GM18520 (cell line): ENCODE data around the gene TIGAR.

Experiments used
- ATAC-seq: cut with Tn5 transposase; IDR thresholded peaks from one replicate; pipeline ENCODE4 v1.9.1; 2021; ENCODE audit not compliant: unreplicated experiment

The TIGAR gene

GRCh38 chr12:4320853-4321701 lies at the start of gene TIGAR:
TIGAR (plus strand) TSS chr12:4321213; CDS start chr12:4321272, 59 bp downstream.
- peak; percentile 94 for ATAC-seq

DNA sequence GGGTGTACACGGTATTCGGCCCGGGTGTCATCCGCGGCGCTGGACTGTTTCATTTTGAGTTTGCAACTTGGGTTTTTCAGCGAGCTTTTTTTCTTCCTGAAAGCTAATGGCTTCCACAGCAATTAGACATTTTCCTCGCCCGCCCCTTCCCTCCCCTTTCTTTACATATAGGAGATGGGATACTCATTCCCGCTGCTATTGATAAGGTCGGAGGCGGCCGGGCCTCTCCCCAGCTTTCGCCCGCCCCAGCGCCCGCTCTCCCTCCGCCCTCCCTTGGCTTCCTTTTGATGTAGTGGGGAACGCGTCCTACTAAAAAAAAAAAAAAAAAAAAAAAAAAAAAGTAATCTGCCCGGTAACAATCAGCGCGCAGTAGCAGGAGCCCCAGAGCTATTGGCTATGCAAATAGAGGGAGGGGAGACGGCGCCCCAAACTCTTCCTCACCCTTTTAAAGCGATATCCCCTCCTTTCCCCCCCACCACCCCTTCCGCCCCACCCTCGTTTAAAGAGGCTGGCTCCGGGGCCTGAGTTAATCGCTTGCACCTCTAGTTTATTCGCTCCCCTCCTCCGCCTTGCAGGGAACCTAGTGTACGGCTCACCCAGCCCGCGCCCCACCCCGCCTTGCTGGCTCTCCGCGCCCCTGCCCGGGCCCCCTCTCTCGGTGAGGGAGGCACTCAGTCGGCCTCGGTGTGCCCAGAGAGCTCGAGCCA lies 49.1 kb upstream of the TIGAR start:
- ATAC-seq: peak; percentile 35

DNA sequence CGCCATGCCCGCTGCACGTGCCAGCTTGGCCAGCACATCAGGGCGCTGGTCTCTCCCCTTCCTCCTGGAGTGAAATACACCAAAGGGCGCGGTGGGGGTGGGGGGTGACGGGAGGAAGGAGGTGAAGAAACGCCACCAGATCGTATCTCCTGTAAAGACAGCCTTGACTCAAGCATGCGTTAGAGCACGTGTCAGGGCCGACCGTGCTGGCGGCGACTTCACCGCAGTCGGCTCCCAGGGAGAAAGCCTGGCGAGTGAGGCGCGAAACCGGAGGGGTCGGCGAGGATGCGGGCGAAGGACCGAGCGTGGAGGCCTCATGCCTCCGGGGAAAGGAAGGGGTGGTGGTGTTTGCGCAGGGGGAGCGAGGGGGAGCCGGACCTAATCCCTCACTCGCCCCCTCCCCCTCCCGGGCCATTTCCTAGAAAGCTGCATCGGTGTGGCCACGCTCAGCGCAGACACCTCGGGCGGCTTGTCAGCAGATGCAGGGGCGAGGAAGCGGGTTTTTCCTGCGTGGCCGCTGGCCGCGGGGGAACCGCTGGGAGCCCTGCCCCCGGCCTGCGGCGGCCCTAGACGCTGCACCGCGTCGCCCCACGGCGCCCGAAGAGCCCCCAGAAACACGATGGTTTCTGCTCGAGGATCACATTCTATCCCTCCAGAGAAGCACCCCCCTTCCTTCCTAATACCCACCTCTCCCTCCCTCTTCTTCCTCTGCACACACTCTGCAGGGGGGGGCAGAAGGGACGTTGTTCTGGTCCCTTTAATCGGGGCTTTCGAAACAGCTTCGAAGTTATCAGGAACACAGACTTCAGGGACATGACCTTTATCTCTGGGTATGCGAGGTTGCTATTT lies 48.4 kb upstream of the TIGAR start:
- ATAC-seq: no peak

DNA sequence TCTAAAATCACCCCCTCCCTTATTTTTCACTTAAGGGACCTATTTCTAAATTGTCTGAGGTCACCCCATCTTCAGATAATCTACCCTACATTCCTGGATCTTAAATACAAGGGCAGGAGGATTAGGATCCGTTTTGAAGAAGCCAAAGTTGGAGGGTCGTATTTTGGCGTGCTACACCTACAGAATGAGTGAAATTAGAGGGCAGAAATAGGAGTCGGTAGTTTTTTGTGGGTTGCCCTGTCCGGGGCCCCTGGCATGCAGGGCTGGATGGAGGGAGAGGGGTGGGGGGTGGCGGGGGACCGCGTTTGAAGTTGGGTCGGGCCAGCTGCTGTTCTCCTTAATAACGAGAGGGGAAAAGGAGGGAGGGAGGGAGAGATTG lies 47.8 kb upstream of the TIGAR start:
- ATAC-seq: no peak

- no peak for ATAC-seq
These were observed 47.2 kb upstream of the TIGAR start, which contains the start of gene CCND2 for GRCh38 chr12:4273652-4274395. CCND2 (plus strand) TSS chr12:4273762; CDS start chr12:4274041, 279 bp downstream.

DNA sequence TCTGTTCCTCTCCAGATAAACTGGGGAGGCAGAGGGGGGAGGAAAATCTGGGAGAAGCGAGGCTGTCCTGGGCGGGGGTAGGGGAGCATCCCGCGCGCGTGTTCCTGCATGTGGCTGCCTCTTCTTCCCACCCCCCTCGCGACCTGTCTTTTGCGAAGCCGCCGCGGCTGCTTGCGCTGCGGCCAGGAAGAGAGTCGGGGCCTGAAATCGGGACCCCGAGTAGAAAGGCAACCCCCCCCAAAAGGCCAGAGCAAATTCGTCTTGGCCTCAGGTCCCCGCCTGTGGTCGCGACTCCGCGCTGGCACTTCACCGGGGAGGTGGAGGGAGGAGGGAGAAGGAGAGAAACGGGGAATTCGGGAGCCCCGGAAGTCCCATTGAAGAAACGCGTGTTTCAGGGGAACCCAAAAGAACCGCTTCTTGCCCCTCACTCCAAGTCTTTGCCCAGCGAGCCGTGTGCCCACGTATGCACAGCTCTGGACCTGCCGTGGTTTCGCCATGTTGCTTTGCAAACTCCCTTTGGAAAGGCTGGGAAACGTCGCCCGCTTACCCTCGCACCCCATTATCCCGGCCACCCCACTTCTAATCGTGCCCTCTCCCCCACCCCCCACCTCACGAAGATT lies 46.5 kb upstream of the TIGAR start:
- no peak for ATAC-seq

- ATAC-seq: no peak
These were observed 45.8 kb upstream of the TIGAR start for GRCh38 chr12:4275016-4275869.

DNA sequence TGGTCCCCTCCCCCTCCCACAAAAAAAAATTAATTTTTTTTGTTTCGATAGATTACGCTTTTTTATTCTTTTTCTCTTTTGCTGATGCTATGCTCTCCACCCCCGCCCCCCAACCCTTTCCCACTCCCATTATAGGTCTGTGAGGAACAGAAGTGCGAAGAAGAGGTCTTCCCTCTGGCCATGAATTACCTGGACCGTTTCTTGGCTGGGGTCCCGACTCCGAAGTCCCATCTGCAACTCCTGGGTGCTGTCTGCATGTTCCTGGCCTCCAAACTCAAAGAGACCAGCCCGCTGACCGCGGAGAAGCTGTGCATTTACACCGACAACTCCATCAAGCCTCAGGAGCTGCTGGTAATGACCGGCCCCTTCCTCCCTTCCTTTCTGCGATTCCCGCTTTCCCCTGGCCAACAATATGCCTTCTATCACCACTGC lies 45.1 kb upstream of the TIGAR start:
- no peak for ATAC-seq

- ATAC-seq: peak; percentile 29
These were observed 44.3 kb upstream of the TIGAR start for GRCh38 chr12:4276524-4277204.

DNA sequence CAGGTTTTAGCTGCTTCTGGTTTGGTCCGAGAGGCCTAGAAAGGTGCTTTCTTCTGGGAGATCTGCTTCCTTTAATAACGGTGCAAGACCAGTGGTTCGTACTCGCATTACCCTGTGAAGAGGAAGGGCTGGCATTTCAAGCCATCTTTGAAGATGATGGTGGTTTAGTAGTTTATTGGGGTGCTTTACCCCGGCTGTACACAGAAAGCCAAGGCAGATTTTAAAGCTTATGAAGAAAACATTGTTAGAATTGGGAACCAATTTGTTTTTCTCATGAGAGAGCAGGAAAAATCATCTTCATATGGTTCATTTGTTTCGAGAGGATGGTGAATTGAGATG lies 43.8 kb upstream of the TIGAR start:
- ATAC-seq: no peak

- no peak for ATAC-seq
These were observed 43.2 kb upstream of the TIGAR start for GRCh38 chr12:4277857-4278256.

DNA sequence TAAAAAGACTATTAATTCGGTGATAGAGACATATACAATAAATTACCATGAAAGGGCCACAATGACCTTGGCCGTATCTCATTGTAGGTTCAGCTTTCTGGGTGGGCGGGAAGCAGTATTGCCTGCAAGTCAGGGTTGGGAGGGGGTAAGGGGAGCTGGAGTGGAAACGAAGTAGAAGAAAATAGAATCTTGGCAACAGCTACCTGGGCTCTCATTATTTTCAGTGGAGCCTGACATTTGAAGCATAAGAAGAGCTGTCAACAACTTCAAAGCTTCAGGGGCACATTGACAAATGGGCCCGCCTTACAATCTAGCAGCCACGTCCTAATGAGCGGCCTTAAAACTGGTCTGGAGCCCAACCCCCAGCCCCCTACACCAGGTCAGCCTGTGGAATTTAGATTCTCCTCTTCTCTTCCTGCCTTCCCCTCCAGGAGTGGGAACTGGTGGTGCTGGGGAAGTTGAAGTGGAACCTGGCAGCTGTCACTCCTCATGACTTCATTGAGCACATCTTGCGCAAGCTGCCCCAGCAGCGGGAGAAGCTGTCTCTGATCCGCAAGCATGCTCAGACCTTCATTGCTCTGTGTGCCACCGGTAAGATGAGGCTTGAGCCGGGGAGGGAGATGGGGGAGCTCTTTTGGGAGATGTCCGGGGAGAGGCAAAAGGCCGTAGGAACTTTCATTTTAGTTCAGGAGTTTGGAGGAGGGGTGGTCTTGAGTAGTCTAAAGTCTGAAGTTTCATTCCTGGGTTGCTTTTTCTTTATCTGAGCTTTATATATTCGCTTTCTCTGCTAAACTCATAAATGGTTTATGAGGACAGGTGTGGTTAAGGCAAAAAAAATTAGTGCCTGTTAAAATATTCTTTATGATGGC lies 42.5 kb upstream of the TIGAR start:
- no peak for ATAC-seq

GRCh38 chr12:4279198-4279690 lies 41.8 kb upstream of the TIGAR start:
- ATAC-seq: no peak

DNA sequence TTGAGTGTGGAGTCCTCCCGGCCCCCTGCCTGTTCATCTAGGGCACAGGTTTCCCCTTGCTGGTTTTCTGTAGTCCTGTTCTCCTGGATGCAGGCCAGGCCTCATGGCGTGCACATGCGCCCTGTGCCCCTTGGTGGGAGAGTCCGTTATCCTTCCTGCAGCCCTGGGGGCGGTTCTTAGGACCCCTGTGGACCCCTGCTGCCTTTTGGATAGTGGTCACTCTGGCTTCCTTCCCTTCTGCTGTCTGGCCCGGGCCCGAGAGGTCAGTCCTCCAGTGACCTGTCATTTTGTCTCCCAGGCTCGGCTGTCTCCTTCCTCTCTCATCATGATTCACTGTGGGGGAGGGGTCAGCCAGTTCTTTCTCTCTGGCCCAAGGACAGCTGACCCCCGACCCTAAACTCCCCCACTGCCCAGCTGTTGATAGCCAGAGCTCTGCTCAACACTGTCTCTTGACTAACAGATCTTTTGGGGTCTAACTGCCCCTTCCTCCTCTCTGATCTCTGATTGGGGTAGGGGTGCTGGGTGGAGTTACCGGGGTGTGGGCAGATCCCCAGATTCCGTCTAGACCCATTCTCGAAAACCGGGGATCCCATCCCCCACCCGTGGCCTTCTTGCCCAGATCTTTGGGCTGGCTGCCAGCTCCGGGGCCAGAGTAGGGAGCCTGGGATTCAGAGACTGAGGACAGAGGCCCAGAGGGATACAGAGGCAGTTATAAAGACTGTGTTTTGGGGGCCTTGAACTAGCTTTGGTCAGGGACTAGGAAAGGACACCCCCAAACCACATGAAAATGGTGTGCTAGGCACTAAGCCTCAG lies 40.5 kb upstream of the TIGAR start:
- no peak for ATAC-seq

DNA sequence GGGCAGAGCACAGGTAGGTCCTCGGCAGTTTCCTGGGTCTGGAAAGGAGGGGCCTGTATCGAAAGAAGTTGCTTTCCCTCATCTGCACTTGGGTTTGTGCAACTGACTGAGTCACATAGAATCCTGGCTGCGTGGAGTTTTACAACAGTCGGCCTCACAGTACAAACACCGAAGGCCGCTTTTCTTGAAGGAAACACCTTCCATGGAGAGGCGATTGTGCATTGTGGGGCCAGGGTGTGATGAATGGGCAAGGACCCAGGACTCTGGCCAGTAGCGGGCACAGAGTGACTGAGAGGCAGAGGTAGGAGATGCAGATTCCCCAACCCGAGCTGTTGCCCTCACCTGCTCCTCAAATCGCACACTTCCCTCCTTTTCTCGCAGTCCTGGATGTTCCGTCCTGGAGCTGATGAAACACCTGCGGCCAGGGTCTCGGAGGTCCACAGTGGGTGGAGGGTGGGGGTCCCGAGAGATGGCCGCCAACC lies 39.8 kb upstream of the TIGAR start:
- no peak for ATAC-seq

DNA sequence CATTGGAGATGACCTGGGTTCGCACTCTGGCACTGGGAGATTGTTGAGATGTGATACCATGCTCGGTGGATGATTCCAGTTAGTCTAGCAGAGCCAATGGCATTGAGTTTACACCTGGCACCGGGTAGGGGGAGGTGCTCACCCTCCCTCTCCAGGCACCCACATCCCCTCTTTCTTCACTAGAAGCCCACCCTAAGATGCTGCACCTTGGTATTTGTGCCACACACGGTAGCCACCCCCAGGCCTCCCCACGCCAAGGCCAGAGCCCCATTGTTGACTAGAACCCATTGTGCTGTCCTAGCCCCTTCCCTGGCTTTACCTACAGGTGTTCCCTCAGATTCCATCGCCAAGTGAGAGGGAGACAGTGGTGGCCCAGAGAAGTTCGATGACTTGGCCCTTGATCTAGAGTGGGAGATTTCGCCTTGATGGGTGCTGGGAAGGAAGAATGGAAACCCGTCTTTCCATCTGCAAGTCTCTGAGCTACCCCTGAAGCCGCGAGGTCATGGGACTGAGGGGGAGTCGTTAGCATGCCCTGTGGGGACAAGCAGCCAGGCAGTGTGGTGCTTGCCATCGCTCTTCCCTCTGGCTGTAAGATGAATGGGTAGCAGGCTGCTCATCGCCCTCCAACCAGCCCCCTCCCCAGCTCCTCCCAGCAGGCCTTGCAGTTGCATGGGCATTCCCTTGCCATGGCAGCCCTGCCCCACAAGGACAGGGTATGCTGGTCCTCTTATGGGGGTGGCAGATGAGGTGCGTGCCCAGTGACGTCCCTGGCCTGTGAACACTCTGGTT lies 38.7 kb upstream of the TIGAR start:
- no peak for ATAC-seq
